ENCODE data around the gene JPH4. TPM values are rescaled to one million over a fixed set of nuclear protein-coding genes. Genes with fewer than 3 reads are reported as not detected.

JPH4 gene
- total RNA-seq, 1 experiment from 2014 or later: 6.8 TPM

GRCh38 chr14:23613242-23614070 lies 34.9 kb upstream of the JPH4 start:
- no peaks in the 10 kb centered on the region for H3K4me1 ChIP-seq (ENCODE audit: insufficient read depth, low read length)
- no peaks in the 10 kb centered on the region for H3K4me1 Mint-ChIP-seq
- no peak overlapping the region for H2BK20ac ChIP-seq (ENCODE audit: low read depth, low read length, poor library complexity, severe bottlenecking)
- no peak overlapping the region for H3K56ac ChIP-seq (ENCODE audit: insufficient read length, low read depth, low read length)
- H3K27ac ChIP-seq (ENCODE audit: insufficient read length, low read depth, low read length): no peak overlapping the region
- TF ChIP-seq CTCF (conservative IDR thresholded peaks at IDR 0.05): no peak
- H2AK5ac ChIP-seq (ENCODE audit: insufficient read length, low read length): no peak overlapping the region
- H3K27me3 ChIP-seq (ENCODE audit: insufficient read depth, low read length): no peaks in the 10 kb centered on the region
- no peak overlapping the region for H3K9ac ChIP-seq (ENCODE audit: extremely low read depth, insufficient read length, low read length)
- H2BK120ac ChIP-seq (ENCODE audit: low read depth, low read length, poor library complexity, severe bottlenecking): no peak overlapping the region
- no peak overlapping the region for H4K91ac ChIP-seq (ENCODE audit: insufficient read length, low read depth, low read length)
- H3K27ac Mint-ChIP-seq: no peak overlapping the region
- no peak overlapping the region for H4K8ac ChIP-seq (replicated peaks; ENCODE audit: insufficient read length, low read depth, low read length)
- H4K5ac ChIP-seq (ENCODE audit: insufficient read length, low read depth, low read length): no peak overlapping the region
- H3T11ph ChIP-seq (ENCODE audit: low read length): no peak overlapping the region
- no peak for DNase-seq
- H3K23ac ChIP-seq (ENCODE audit: insufficient read length, low read depth, low read length): no peak overlapping the region
- no peaks in the 10 kb centered on the region for H3K23me2 ChIP-seq (ENCODE audit: insufficient read length, low read depth, low read length, poor library complexity, severe bottlenecking)
- H2BK15ac ChIP-seq (ENCODE audit: low read depth, low read length): no peak overlapping the region
- no peak overlapping the region for H3K4me3 Mint-ChIP-seq
- H3K79me2 ChIP-seq (ENCODE audit: insufficient read depth, low read length): no peaks in the 10 kb centered on the region
- no peak overlapping the region for H3K18ac ChIP-seq (ENCODE audit: insufficient read length, low read depth, low read length)
- no peak overlapping the region for H3K4me2 ChIP-seq (ENCODE audit: insufficient read depth, insufficient read length, low read length)
- no peaks in the 10 kb centered on the region for H3K79me1 ChIP-seq (ENCODE audit: insufficient read depth, low read depth, low read length, poor library complexity, severe bottlenecking)
- H3K27me3 Mint-ChIP-seq (ENCODE audit: low read depth): peaks cover 4% of the 10 kb centered on the region
- no peak overlapping the region for H3K4ac ChIP-seq (ENCODE audit: low read depth, low read length)
- no CpG with 5 or more reads among the region's 6 CpGs for WGBS (ENCODE audit: extremely low coverage, insufficient read length, low lambda C conversion rate)
- H4K20me1 ChIP-seq (ENCODE audit: control insufficient read depth, insufficient read depth, insufficient read length): no peaks in the 10 kb centered on the region
- no peak overlapping the region for H2AFZ ChIP-seq (ENCODE audit: low read length)
- H2BK12ac ChIP-seq (ENCODE audit: insufficient read length, low read depth, low read length): no peak overlapping the region
- peaks cover 2 to 28% of the 10 kb centered on the region in 2 experiments; a peak in 4 of 5 replicates for H3K9me3 Mint-ChIP-seq
- H2BK5ac ChIP-seq (ENCODE audit: insufficient read length, low read length): no peak overlapping the region
- H3K9me3 ChIP-seq (ENCODE audit: control insufficient read depth, low read depth, low read length): no peaks in the 10 kb centered on the region
- H3K36me3 Mint-ChIP-seq (ENCODE audit: insufficient read depth in 1 of 3, low read depth in 3 of 3): no peaks in the 10 kb centered on the region; a peak in 1 of 7 replicates
- no peak overlapping the region for H3K14ac ChIP-seq (ENCODE audit: insufficient read depth, low read length)

All from H9 (cell line).